ENCODE data around the gene MICAL3.

DNA sequence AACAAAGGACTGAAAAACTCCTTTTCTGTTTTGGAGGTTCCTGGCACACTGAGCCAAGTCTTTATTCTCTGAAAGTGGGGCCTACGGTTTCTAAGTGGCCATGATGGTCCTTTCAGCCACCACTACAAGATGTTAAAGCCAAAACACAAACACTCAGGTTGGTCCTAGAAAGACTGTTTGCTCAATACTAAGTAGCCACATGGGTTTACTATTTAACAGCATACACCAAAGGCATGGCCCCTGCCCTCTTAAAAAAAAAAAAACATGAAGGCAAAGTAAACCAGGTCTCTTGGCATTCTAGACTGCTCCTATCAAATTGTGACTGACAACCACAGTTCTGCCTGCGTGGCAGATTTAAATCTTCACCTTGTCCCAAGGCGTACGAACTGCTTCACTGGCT is 126.5 kb downstream of the MICAL3 start:
- TF ChIP-seq ZBTB17 (CRISPR knock-in tag; IDR thresholded peaks at IDR 0.05) (no peak), KHSRP (IDR thresholded peaks at IDR 0.05) (no peak), RHOXF2B (CRISPR knock-in tag; conservative IDR thresholded peaks at IDR 0.05) (no peak), ELF1 (tag; IDR thresholded peaks at IDR 0.05) (no peak), GATAD2B (IDR thresholded peaks at IDR 0.05; ENCODE audit: borderline replicate concordance) (no peak), JUN (IDR thresholded peaks at IDR 0.05; ENCODE audit: borderline replicate concordance, low read depth, low read length) (no peak), JUN (CRISPR knock-in tag; IDR thresholded peaks at IDR 0.05; ENCODE audit: borderline replicate concordance) (no peak), POLR2AphosphoS5 (IDR thresholded peaks at IDR 0.05; ENCODE audit: control insufficient read depth, insufficient read depth, low read depth, low read length) (no peak), SMARCB1 (IDR thresholded peaks at IDR 0.05; ENCODE audit: insufficient read length, low read depth) (no peak)

Measured in K562 (cell line).